IPS-20b (cell line): ENCODE data around the gene BCAS3.

Experiments used
- H3K27ac ChIP-seq: one replicate; pipeline ENCODE4 v1.5.1; 2013; ENCODE audit warnings: low read length
- H3K27me3 ChIP-seq: 2 replicates; pipeline ENCODE4 v1.6.1; 2013; ENCODE audit warnings: mild to moderate bottlenecking, low read length, inconsistent platforms; ENCODE audit not compliant: insufficient read depth
- H3K36me3 ChIP-seq: 2 replicates; pipeline ENCODE4 v1.6.1; 2013; ENCODE audit warnings: low read depth, mild to moderate bottlenecking, inconsistent platforms, low read length, moderate library complexity; ENCODE audit not compliant: insufficient read depth
- H3K4me1 ChIP-seq: 2 replicates; pipeline ENCODE4 v1.6.1; 2013; ENCODE audit warnings: mild to moderate bottlenecking, control low read depth, inconsistent platforms, low read length, moderate library complexity; ENCODE audit not compliant: insufficient read depth
- H3K4me3 ChIP-seq: 2 replicates; pipeline ENCODE4 v1.5.1; 2013; ENCODE audit warnings: mild to moderate bottlenecking, low read length, inconsistent platforms
- H3K9ac ChIP-seq: 2 replicates; pipeline ENCODE4 v1.6.1; 2013; ENCODE audit warnings: low read depth, mild to moderate bottlenecking, inconsistent platforms, low read length, moderate library complexity
- H3K9me3 ChIP-seq: 2 replicates; pipeline ENCODE4 v1.6.1; 2013; ENCODE audit warnings: mild to moderate bottlenecking, low read depth, low read length, inconsistent platforms; ENCODE audit not compliant: insufficient read depth

BCAS3 gene

DNA sequence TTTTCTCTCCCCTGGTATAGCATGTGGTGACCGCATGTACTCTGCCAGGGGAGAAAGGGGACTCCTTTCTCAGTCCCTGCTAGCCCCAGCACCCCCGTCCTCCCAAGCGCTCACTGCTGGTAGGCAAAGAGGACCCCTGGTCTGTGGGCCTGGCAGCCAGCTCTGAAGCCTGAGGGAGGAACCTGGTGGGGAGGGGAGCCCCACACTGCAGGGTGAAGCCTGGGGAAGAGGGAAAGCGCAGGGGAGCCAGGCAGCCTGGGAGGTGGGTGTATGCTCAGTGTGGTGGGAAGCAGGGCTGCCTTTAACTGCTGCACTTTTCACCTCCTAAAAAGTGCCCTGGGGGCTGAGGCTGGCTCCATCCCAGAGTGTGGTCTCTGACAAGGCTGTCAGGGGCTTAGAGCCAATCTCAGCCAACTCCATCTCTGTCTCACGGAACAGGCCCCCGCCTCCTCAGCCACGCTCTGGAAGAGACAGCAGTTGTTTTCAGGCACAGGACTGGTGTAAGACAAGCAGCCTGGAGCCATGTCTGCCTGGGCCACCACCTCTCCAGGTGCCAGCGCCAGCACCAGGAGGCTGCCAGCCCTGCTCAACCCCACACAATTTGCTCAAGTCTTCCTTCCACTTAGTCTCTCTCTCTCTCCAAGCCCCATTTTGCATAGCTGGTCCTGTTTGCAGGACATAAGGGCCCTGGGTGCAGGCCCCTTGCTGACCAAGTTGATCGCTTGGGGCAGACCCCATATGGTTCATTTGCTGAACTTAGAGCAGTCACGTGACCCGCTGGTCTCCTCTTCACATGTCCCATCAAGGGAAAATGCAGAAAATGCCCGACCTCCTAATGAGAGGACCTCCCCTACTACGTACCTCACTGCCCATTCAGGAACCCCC is 707.3 kb downstream of the BCAS3 start:
- H3K4me1 ChIP-seq: no peaks in the 10 kb centered on the region
- no peak overlapping the region for H3K4me3 ChIP-seq
- H3K36me3 ChIP-seq: no peaks in the 10 kb centered on the region
- H3K9ac ChIP-seq: no peak overlapping the region
- no peaks in the 10 kb centered on the region for H3K27me3 ChIP-seq
- no peaks in the 10 kb centered on the region for H3K9me3 ChIP-seq
- no peak overlapping the region for H3K27ac ChIP-seq

DNA sequence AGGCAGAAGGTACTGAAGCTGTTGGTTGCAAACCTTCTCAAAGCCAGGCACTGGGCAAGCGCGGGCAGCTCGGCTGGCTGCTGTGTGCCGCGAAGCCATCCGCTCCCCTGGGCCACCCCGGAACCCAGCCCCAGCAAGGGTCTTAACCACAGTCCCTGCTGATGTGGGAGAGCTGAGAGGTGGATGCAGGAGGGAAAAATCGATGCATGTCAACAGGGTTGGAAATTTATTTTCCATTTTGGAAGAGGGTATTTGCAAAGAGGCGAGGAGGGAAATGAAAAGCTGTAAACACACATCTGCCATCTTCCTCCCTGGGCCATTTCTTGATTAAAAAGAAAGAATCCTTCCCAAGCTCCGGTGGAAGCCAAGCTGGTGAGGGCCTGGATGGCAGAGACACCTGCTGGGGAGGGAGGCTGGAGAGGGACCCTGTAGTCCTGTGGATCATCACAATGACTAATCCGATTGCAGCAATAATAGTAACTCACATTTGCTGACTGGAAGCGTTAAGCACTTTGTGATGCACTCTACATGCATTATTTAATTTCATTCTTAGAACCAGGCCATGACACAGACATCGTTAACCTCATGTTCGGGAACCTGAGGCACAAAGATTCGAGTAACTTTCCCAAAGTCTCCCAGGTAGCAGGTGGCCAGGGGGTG is 708.1 kb downstream of the BCAS3 start:
- Histone ChIP-seq H3K36me3 (no peaks in the 10 kb centered on the region), H3K27ac (no peak overlapping the region), H3K9ac (no peak overlapping the region), H3K27me3 (peaks cover 3% of the 10 kb centered on the region; the same call in 1 of the 2 replicates), H3K4me1 (no peaks in the 10 kb centered on the region), H3K9me3 (no peaks in the 10 kb centered on the region), H3K4me3 (no peak overlapping the region)

DNA sequence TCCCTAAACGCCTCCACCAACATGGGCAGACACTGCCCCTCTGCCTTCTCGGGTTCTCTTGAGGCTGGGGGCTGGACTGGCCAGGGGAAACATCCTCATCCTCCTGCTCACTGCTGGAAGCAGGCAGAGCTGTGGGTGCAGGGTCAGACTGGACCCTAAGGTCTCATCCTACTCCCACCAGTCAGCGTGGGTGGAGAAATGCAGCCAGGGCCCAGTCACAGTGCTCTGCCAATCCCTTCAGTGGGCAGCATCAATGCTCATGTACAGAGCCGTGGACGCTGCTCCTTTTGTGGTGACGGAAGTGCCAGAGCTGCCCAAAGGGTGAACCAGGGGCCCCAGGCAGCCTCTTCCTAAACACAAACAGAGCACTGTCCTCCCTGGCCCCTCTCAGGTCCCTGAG is 708.6 kb downstream of the BCAS3 start:
- H3K36me3 ChIP-seq: no peaks in the 10 kb centered on the region
- H3K9me3 ChIP-seq: no peaks in the 10 kb centered on the region
- H3K4me1 ChIP-seq: no peaks in the 10 kb centered on the region
- no peak overlapping the region for H3K9ac ChIP-seq
- H3K27me3 ChIP-seq: peaks cover 9% of the 10 kb centered on the region
- H3K4me3 ChIP-seq: no peak overlapping the region
- no peak overlapping the region for H3K27ac ChIP-seq

DNA sequence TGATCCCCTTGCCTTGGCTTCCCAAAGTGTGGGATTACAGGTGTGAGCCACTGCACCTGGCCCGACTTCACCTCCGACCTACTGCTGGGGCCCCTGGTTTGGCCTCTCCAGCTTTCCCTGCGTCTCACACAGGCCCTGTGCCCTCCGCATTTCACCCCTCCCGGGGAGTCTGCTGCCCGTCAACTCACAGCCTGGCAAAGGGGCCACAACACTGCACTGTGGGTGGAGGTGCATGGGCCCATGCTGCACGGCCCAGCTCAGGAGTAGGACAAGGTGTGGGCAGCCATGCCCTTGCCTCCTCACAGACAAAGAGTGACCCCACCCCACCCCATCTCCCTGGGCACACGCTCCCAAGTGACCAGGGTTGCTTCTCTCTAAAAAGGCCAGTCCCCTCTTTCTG is 709.4 kb downstream of the BCAS3 start:
- Histone ChIP-seq H3K27me3 (peaks cover 16% of the 10 kb centered on the region), H3K4me1 (no peaks in the 10 kb centered on the region), H3K9me3 (no peaks in the 10 kb centered on the region)

DNA sequence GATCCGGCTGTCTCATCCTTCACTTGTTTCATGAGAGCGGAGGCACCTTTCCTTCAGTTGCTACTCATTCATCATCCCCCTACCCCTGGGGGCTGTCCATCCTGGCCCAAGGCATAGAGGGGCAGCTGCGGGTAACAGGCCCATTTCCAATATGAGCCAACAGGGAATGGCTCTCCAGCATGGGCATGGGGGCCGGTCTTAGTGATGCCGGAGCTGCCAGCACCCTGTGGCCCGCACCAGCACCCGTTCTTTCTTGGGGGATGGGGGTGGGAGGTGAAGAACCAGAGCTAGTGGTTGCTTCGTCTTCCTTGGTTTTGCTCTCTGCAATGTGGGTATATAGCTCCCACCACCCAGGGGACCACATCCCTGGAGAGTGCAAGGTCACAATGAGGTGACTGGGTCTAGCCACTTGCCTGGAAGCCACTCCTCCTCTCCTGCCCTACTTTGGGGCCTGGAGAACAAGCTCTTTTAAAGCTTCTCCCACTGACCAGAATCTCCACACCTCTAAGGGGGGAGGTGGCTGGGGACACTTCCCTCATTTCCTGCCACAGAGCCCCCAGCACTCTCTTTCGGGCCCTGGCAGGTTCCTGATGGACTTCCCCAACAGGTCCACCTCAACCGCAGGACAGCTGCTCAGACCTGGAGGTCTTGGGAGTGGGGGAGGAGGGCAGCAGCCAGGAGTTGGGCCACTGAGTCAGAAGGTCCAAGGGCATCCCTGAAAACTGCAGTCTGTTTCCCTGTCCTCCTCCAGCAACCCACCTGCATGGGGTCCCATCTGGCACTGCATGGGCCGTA is 710.1 kb downstream of the BCAS3 start:
- Histone ChIP-seq H3K36me3 (no peaks in the 10 kb centered on the region), H3K9me3 (no peaks in the 10 kb centered on the region), H3K27ac (no peak overlapping the region), H3K27me3 (peaks cover 23% of the 10 kb centered on the region), H3K4me1 (no peaks in the 10 kb centered on the region), H3K4me3 (no peak overlapping the region), H3K9ac (no peak overlapping the region)

More for the DNA sequence above, 709.4 kb downstream of the BCAS3 start:
- Histone ChIP-seq H3K9ac (no peak overlapping the region), H3K27ac (no peak overlapping the region), H3K4me3 (no peak overlapping the region), H3K36me3 (no peaks in the 10 kb centered on the region)

DNA sequence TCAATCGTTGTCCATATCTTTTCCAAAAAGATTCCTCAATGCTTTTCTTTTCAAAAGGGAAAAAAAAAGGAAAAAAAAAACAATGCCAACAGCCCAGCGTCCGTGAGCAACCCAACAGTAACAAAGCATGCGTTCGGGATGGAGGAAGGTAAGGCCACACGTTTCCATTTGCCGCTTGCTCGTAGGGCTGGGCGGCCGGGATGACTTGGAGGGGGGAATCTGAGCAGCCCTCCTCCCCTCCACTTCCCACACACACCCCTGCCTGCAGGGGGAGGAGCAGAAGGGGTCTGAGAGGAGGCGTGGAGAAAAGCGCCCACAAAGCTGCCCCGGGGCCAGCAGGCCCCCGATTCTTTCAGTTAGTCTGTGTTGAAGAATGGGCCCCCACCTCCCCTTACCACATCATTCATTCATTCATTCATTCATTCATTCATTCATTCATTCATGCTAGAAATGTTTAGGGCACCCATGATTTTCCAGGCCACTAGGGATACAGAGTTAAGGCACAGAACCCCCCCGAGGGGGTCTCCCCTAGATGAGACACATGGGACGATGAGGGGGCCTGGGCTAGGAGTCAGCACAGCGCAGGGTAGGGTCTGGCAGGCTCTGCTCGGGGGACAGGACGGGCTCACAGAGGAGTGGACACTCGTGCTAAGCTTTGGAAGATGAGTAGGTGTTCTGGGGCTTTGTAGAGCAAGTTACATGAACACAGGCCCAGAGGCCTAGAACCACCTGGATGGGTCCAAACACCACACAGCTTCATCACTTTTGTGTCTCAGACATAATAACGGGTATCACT is 711.1 kb downstream of the BCAS3 start:
- Histone ChIP-seq H3K4me1 (no peaks in the 10 kb centered on the region; the same call in 1 of the 2 replicates), H3K9ac (no peak overlapping the region), H3K27me3 (peaks cover 34% of the 10 kb centered on the region), H3K36me3 (no peaks in the 10 kb centered on the region), H3K27ac (no peak overlapping the region), H3K4me3 (no peak overlapping the region), H3K9me3 (no peaks in the 10 kb centered on the region)

DNA sequence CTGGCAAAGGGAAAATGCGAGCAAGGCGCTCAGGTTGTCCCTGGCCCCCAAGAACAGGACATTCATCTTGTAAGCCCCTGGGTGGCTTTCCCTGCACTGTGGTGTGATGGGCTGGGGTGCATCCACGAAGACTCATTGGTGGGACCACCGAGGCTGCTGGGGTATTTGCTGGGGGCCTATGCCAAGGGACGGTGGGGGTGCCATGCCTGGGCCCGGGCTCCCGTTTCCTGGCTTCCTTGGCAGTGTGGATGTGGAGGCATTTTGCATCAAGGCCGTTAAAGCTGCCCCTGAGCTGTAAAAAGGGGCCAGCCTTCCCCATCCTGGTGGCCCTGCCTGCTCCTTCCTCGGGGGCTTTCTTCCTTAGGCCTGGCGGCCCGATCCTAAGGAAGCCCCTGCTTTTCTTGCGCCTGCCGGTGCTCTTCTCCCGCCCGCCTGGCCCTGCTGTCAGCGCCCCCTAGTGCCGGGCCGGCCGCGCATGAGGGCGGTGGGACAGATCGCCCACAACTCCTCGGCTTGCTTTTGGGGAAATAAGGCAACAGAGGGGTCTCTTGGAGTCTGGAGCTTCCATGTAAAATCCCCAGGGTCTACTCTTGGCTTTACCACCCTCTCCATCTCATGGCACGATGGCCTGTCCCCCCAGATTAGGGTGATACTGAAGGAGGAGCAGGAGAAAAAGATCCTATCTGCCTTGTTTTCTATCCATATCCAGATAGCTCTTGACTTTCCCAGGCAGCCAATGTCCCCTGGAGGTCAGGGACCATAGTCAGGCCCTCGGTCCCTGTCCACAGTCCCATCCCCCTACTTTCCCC is 712.2 kb downstream of the BCAS3 start:
- no peak overlapping the region for H3K9ac ChIP-seq
- H3K36me3 ChIP-seq: no peaks in the 10 kb centered on the region
- H3K4me3 ChIP-seq: no peak overlapping the region
- H3K27me3 ChIP-seq: peaks cover 45% of the 10 kb centered on the region
- H3K9me3 ChIP-seq: no peaks in the 10 kb centered on the region
- H3K4me1 ChIP-seq: no peaks in the 10 kb centered on the region; the same call in 1 of the 2 replicates
- H3K27ac ChIP-seq: no peak overlapping the region

DNA sequence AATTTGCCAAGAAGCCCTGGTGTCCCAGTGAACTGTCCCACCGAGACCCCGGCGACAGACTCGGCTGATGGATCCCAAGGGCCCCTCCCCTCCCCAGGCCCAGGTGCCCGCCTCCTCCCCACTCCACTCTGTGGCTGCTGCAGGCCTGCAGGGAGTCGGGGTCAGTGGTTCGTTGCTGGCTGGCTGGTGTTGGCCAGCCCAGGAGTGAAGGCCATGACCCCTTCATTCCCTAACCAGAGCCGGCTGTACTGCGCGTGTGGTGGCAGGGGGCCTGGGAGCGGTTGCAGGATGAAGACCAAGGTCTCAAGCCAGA is 712.8 kb downstream of the BCAS3 start:
- no peak overlapping the region for H3K4me3 ChIP-seq
- H3K9ac ChIP-seq: no peak overlapping the region
- H3K4me1 ChIP-seq: no peaks in the 10 kb centered on the region; the same call in 1 of the 2 replicates
- H3K27ac ChIP-seq: no peak overlapping the region
- H3K27me3 ChIP-seq: peaks cover 50% of the 10 kb centered on the region
- no peaks in the 10 kb centered on the region for H3K9me3 ChIP-seq
- H3K36me3 ChIP-seq: no peaks in the 10 kb centered on the region

DNA sequence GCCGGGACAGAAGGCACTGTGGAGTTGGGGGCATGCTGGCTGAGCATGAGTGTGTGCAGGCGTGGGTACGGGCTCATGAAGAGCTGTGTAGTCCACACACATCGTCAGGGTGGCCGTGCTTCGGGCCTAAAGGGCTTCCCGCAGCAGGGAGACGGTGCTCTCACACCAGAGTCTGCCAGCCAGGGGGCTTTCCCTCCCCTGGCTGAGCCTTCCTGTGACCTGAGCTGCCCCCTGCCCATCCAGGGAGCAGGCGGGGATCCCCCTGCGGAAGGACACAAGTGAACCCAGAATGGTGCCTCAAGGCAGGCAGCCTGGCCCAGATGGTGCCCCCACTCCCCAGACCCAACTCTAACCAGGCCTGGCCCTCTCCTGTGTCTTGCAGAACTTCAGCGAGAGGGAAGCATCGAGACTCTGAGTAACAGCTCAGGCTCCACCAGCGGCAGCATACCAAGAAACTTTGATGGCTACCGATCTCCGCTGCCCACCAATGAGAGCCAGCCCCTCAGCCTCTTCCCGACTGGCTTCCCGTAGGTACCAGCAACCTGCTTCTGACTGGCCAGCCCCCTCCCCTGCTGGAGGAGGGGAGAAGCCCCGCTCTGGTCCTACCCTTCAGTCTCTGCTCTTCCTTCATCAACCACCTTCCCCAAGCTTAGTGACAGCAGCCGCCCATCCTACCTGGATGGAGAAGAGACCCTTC is 714.1 kb downstream of the BCAS3 start:
- no peak overlapping the region for H3K4me3 ChIP-seq
- peaks cover 3% of the 10 kb centered on the region; the same call in 1 of the 2 replicates for H3K9me3 ChIP-seq
- H3K4me1 ChIP-seq: no peaks in the 10 kb centered on the region; the same call in 1 of the 2 replicates

DNA sequence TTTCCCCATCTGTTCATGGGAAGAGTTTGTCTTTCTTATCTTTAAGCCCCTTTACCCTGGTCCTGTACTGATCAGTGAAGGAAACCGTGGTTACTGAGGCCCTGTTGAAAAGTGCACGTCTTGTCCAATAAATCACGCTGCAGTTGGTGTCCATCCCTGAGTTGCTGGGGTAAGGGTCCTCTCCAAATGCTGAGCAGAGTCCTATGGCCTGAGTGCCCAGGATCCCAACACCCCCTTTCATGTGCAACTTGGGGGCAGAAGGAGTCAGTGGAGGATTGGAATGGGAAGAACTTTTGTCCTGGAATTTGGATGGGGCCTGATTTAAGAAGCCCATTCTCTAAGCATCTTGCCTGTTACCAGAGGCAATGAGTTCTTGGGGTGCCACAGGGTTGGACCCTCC is 715.0 kb downstream of the BCAS3 start:
- Histone ChIP-seq H3K4me3 (no peak overlapping the region), H3K27me3 (peaks cover 73% of the 10 kb centered on the region), H3K9ac (no peak overlapping the region), H3K27ac (no peak overlapping the region), H3K9me3 (peaks cover 3% of the 10 kb centered on the region; the same call in 1 of the 2 replicates), H3K4me1 (no peaks in the 10 kb centered on the region; the same call in 1 of the 2 replicates), H3K36me3 (no peaks in the 10 kb centered on the region)

More for the DNA sequence above, 714.1 kb downstream of the BCAS3 start:
- Histone ChIP-seq H3K27me3 (peaks cover 63% of the 10 kb centered on the region), H3K27ac (no peak overlapping the region), H3K36me3 (no peaks in the 10 kb centered on the region), H3K9ac (no peak overlapping the region)
